ENCODE data around the gene PRDX5.

DNA sequence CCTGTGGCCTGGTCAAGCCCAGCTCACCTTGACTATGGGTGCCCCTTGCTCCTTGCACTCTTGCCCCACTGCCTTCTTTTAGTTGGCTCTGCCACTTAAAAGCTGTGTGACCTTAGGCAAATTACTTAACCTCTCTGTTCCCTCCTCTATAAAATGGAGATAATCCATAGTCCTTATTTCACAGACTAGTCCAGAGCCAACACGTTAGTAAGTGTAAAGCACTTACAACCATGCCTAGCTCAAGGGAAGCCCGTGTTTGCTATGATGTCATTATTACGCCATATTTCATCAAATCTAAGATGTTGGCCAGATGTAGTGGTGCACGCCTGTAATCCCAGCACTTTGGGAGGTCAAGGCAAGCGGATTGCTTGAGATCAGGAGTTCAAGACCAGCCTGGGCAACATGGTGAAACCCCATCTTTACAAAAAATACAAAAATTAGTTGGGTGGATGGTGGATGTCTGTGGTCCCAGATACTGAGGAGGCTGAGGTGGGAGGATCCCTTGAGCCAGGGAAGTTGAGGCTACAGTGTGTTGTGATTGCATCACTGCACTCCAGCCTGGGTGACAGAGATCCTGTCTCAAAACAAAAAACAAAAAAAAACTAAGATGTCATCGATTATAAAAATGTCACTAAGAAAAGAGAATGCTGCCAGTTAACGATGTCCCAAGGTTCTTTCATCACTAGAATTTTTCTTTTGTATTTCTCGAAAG is 19.8 kb downstream of the PRDX5 start:
- TF ChIP-seq, protein P1, sequence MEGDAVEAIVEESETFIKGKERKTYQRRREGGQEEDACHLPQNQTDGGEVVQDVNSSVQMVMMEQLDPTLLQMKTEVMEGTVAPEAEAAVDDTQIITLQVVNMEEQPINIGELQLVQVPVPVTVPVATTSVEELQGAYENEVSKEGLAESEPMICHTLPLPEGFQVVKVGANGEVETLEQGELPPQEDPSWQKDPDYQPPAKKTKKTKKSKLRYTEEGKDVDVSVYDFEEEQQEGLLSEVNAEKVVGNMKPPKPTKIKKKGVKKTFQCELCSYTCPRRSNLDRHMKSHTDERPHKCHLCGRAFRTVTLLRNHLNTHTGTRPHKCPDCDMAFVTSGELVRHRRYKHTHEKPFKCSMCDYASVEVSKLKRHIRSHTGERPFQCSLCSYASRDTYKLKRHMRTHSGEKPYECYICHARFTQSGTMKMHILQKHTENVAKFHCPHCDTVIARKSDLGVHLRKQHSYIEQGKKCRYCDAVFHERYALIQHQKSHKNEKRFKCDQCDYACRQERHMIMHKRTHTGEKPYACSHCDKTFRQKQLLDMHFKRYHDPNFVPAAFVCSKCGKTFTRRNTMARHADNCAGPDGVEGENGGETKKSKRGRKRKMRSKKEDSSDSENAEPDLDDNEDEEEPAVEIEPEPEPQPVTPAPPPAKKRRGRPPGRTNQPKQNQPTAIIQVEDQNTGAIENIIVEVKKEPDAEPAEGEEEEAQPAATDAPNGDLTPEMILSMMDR (IDR thresholded peaks at IDR 0.05): no peak
- no peak for TF ChIP-seq POLR2A (IDR thresholded peaks at IDR 0.05)

All from testis (tissue), 2 donors.